Osteoblast (primary cell): ENCODE data around the gene FBXL7. TPM values are rescaled to one million over a fixed set of nuclear protein-coding genes. Genes with fewer than 3 reads are reported as not detected.

ENCODE experiments used
- DNase-seq: peaks from one replicate; pipeline ENCODE4 v3.0.0; 2011; ENCODE audit warnings: low spot score, mixed read lengths; ENCODE audit not compliant: insufficient read length; ENCODE audit errors: missing footprints
- H2AFZ ChIP-seq: 2 replicates; pipeline ENCODE4 v1.6.0; 2011; ENCODE audit warnings: mild to moderate bottlenecking, low read length
- H3K27ac ChIP-seq: 2 replicates; pipeline ENCODE4 v1.5.1; 2011; ENCODE audit warnings: mild to moderate bottlenecking, low read depth, low read length, moderate library complexity
- H3K27me3 ChIP-seq: 2 replicates; pipeline ENCODE4 v1.6.0; 2012; ENCODE audit warnings: mild to moderate bottlenecking, control low read depth, inconsistent platforms, low read length, moderate library complexity; ENCODE audit not compliant: insufficient read depth
- H3K36me3 ChIP-seq: 2 replicates; pipeline ENCODE4 v1.5.1; 2011; ENCODE audit warnings: mild to moderate bottlenecking, low read length, control low read depth, moderate library complexity; ENCODE audit not compliant: insufficient read depth
- H3K4me1 ChIP-seq: 2 replicates; pipeline ENCODE4 v1.5.1; 2011; ENCODE audit warnings: mild to moderate bottlenecking, low read length, control low read depth, moderate library complexity; ENCODE audit not compliant: insufficient read depth
- H3K4me2 ChIP-seq: 2 replicates; pipeline ENCODE4 v1.6.0; 2011; ENCODE audit warnings: mild to moderate bottlenecking, low read length; ENCODE audit not compliant: insufficient read depth
- H3K4me3 ChIP-seq: fragments of 200-600 bp; sonication (generic); 3 replicates; pipeline ENCODE4 v1.5.1; 2012; ENCODE audit warnings: mild to moderate bottlenecking, low read length, inconsistent platforms; ENCODE audit not compliant: insufficient read depth
- H3K79me2 ChIP-seq: 2 replicates; pipeline ENCODE4 v1.6.0; 2012; ENCODE audit warnings: mild to moderate bottlenecking, low read length, control low read depth, inconsistent platforms; ENCODE audit not compliant: insufficient read depth
- H3K9me3 ChIP-seq: 2 replicates; pipeline ENCODE4 v1.5.1; 2011; ENCODE audit warnings: low read depth, low read length, control low read depth
- H4K20me1 ChIP-seq: 2 replicates; pipeline ENCODE4 v1.6.0; 2012; ENCODE audit warnings: mild to moderate bottlenecking, low read length, control low read depth; ENCODE audit not compliant: insufficient read depth
- total RNA-seq: library from RNA; depleted of rRNA; stranded (reverse); fragments of >200 nt; gene quantifications from 2 replicates; pipeline ENCODE4 v1.2.3, GENCODE V29; 2012
- TF ChIP-seq, protein P1 (sequence below): IDR thresholded peaks from 2 replicates; pipeline ENCODE4 v1.5.1; 2011; ENCODE audit warnings: mild to moderate bottlenecking, low read depth, low read length, moderate library complexity; ENCODE audit errors: extremely low read depth

The FBXL7 gene
- total RNA-seq, 1 donor: 13.4 TPM

DNA sequence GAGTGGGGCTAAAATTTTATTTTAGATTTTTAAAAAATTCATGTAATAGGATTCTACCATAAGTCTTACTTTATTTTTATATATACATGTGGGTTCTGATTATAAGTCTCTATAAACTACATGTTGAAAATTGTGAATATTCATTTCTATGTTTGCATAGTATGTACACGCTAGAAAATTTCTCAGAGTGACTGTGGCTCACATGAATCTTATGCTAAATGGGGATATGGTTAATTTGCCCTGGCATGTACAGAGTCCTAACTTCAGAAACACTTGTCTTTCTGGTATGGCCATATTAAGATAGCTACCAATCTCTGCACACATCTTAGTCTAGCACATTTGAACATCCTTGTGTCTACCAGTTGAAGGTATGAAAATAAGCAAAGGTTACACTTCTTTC lies 154.8 kb downstream of the FBXL7 start:
- H3K27ac ChIP-seq: no peak overlapping the region
- peaks cover 3% of the 10 kb centered on the region for H3K79me2 ChIP-seq
- no peaks in the 10 kb centered on the region for H3K4me1 ChIP-seq
- no peaks in the 10 kb centered on the region for H3K36me3 ChIP-seq
- H3K27me3 ChIP-seq: no peaks in the 10 kb centered on the region
- no peaks in the 10 kb centered on the region for H3K9me3 ChIP-seq
- TF ChIP-seq, protein P1, sequence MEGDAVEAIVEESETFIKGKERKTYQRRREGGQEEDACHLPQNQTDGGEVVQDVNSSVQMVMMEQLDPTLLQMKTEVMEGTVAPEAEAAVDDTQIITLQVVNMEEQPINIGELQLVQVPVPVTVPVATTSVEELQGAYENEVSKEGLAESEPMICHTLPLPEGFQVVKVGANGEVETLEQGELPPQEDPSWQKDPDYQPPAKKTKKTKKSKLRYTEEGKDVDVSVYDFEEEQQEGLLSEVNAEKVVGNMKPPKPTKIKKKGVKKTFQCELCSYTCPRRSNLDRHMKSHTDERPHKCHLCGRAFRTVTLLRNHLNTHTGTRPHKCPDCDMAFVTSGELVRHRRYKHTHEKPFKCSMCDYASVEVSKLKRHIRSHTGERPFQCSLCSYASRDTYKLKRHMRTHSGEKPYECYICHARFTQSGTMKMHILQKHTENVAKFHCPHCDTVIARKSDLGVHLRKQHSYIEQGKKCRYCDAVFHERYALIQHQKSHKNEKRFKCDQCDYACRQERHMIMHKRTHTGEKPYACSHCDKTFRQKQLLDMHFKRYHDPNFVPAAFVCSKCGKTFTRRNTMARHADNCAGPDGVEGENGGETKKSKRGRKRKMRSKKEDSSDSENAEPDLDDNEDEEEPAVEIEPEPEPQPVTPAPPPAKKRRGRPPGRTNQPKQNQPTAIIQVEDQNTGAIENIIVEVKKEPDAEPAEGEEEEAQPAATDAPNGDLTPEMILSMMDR: no peak
- H3K4me3 ChIP-seq: no peak overlapping the region
- no peak overlapping the region for H3K4me2 ChIP-seq
- no peak overlapping the region for H2AFZ ChIP-seq
- H4K20me1 ChIP-seq: no peaks in the 10 kb centered on the region
- DNase-seq: no peak

DNA sequence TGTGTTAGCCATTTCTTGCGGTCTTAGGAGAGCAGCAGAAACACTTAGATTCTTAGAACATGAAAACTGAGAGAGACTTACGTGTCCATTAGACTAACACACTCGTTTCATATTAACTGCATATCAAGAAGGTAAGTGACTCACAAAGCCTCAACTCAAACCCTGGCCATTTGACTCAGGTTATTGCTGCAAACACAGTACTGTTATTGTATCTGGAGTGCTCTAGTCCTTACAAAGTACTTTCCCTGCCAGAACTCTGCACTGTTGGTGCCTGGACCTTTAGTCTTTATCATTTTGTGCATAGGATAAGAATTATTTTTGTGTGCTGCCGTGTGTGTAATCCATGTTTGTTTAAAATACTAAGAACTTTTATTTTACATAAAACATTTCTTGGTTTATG lies 155.7 kb downstream of the FBXL7 start:
- no peaks in the 10 kb centered on the region for H3K4me1 ChIP-seq
- no peak for DNase-seq
- no peak overlapping the region for H3K27ac ChIP-seq
- H3K9me3 ChIP-seq: no peaks in the 10 kb centered on the region
- peaks cover 3% of the 10 kb centered on the region for H3K79me2 ChIP-seq
- H4K20me1 ChIP-seq: no peaks in the 10 kb centered on the region
- H3K36me3 ChIP-seq: no peaks in the 10 kb centered on the region
- no peak overlapping the region for H3K4me2 ChIP-seq
- no peaks in the 10 kb centered on the region for H3K27me3 ChIP-seq
- no peak overlapping the region for H3K4me3 ChIP-seq
- TF ChIP-seq, protein P1: no peak
- H2AFZ ChIP-seq: no peak overlapping the region

DNA sequence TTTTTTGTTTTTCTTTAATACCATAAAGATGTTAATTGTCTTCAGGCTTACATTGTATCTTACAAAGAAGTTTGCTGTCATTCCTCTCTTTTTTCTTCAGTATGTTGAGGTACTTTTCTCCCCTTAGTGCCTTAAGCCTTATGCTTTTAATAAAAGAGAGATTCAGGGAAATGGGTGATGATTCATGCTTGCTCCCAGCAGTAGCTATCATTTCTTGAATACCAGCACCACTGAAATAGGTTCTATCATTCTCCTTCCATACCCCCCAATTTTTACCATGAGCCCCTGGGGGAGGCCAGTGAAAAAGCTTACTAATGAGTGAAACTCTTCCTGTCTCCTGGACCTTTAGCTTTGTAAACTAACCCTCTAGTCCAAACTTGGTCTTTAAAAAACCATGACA lies 165.0 kb downstream of the FBXL7 start:
- Histone ChIP-seq H3K9me3 (no peaks in the 10 kb centered on the region), H3K4me3 (no peak overlapping the region), H3K79me2 (peaks cover 42% of the 10 kb centered on the region), H3K27me3 (no peaks in the 10 kb centered on the region), H2AFZ (no peak overlapping the region), H4K20me1 (peaks cover 12% of the 10 kb centered on the region), H3K36me3 (no peaks in the 10 kb centered on the region), H3K4me2 (peak overlapping the region; percentile 17), H3K27ac (no peak overlapping the region), H3K4me1 (no peaks in the 10 kb centered on the region)
- TF ChIP-seq, protein P1: no peak
- no peak for DNase-seq

DNA sequence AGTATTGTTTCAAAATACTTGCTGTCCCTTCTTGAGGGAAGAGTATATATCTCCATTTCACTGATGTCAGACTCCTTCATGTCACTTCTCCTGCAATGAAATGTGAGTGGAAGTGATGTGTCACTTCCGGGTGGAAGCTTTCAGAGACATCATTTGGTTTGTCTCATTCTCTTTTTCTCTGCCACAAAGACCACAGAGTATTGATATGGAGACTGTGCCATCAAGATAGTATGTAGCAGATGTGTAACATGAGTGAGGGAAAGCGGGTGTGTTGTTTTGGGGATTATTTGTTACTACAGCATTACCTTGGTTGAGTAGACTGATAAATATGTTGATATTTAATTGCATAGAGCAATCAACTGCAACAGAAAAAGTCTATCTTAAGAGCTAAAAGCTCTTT lies 169.8 kb downstream of the FBXL7 start:
- H2AFZ ChIP-seq: no peak overlapping the region
- no peaks in the 10 kb centered on the region for H3K36me3 ChIP-seq
- no peaks in the 10 kb centered on the region for H3K4me1 ChIP-seq
- no peak overlapping the region for H3K4me2 ChIP-seq
- H3K27me3 ChIP-seq: no peaks in the 10 kb centered on the region
- TF ChIP-seq, protein P1: no peak
- H3K27ac ChIP-seq: no peak overlapping the region
- H3K79me2 ChIP-seq: peaks cover 29% of the 10 kb centered on the region
- H3K4me3 ChIP-seq: no peak overlapping the region
- no peak for DNase-seq
- H4K20me1 ChIP-seq: peaks cover 7% of the 10 kb centered on the region
- no peaks in the 10 kb centered on the region for H3K9me3 ChIP-seq
